KG1 (cell line): ENCODE results near the gene UNC45B.
"Not testable (repeated sequence)": the region's sequence is repeated elsewhere in the genome, so short reads cannot be mapped to it uniquely, and the experiment has no call there.

Experiments
- DNase-seq: peaks from one replicate; lab custom pipeline; 2025; lab: John Stamatoyannopoulos, UW

The UNC45B gene

GRCh38 chr17:35214631-35215273 is 67.1 kb downstream of the UNC45B start:
- no peak for DNase-seq

DNA sequence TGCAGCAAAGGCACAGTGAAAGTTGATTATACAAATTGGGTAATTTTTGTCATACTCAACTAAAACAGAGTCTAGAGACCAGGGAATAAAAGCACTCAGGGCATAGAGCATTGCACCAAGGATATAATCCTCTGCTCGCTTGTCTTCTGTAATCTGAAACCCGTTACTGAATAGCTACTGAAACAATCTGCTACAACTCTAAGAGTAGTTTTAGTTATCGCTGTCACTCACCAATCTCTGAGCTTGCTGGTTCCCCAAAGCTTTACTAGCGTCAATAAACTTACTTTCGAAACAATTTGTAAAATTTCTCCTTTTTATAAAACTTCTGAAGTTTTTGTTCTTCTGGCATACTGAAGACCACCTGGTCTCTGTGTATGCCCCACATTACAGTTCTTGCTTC is 69.5 kb downstream of the UNC45B start:
- DNase-seq = no peak

DNA sequence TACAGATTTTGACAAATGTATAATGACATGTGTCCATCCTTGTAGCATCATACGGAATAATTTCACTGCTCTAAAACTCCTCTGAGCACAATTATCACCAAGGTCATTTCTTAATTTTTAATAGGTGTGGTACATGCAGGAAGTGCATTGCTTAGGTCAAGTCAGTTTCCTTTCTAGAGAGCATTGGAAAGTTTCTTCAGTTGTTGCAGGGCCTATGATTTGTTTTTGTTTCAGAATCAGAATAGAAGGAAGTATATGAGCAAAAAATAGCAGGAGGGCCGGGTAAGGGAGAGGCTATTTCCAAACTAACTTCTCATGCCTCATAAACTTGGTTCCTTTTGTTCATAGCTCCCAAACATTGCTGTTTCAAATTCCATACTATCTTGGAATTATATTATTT is 71.3 kb downstream of the UNC45B start:
- no peak for DNase-seq

- no peak for DNase-seq
Measured at GRCh38 chr17:35222452-35222851, 74.8 kb downstream of the UNC45B start.

- no peak for DNase-seq
Measured at GRCh38 chr17:35224436-35224835, 76.8 kb downstream of the UNC45B start.

- DNase-seq = no peak
Measured at GRCh38 chr17:35227546-35227945, 79.9 kb downstream of the UNC45B start.

- DNase-seq = no peak
Measured at GRCh38 chr17:35229638-35230037, 82.0 kb downstream of the UNC45B start.

DNA sequence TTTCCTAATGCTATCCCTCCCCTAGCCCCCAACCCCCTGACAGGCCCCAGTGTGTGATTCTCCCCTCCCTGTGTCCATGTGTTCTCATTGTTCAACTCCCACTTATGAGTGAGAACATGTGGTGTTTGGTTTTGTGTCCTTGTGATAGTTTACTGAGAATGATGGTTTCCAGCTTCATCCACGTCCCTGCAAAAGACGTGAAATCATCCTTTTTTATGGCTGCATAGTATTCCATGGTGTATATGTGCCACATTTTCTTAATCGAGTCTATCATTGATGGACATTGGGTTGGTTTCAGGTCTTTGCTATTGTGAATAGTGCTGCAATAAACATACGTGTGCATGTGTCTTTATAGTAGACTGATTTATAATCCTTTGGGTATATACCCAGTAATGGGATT is 86.7 kb downstream of the UNC45B start:
- not testable (repeated sequence) for DNase-seq

DNA sequence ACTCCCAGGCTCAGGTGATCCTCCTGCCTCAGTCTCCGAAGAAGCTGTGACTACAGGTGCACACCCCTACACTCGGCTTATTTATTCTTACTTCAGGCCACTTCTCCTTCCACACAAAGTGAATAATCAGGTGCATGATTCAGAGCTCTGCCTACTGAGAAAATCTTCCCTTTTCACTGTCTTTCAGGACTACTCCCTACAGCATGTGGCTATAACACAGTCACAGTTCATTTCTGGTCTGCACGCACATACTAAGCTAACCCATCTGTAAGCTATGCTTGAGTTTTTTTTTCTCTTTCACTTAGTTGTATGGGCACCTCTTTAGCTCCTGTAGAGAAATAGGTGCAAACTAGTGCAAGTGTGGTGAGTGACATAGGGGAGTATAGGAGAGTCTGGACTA is 87.7 kb downstream of the UNC45B start:
- no peak for DNase-seq

GRCh38 chr17:35235917-35236316 is 88.3 kb downstream of the UNC45B start:
- no peak for DNase-seq

DNA sequence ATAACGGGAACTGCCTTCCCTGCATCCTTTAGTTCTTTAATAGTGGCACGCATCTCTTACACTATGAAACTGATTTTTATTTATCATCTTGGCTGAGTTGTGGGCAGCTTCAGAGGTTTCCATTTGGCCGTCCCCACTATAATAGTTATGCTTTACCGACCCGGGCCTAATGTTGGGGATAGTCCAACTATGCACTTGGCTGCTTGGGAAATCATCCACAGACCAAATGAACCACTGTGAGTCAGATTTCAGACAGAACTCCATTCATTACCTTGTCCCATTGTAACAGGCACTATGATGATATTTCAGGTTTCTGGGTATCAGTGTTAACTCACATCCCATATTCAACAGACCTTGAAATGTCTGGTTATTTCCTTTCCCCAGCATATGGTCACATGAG is 89.2 kb downstream of the UNC45B start:
- DNase-seq = no peak

DNA sequence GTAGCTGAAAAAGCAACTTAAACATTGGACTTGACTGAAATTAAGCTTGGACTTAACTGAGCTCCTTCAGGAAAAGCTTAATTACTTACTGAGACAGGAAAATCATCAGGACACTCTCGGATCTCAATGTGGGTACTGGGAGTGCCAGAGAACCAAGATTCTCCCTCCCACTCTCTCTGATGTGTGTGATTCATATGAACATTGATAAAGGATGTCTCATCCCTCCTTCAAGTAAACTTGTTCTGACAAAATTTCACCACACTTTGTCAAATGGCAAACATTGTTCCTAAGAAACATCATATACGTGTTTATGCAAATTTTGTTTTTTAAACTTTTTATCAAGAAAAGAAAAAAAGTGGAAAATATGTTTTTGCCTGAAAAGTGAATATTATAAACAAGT is 91.2 kb downstream of the UNC45B start:
- DNase-seq = no peak
